HG02852 (cell line): ENCODE results near the gene RAD51B.

Experiments
- ATAC-seq: cut with Tn5 transposase; IDR thresholded peaks from one replicate; pipeline ENCODE4 v1.9.1; 2021; ENCODE audit warnings: mild to moderate bottlenecking, moderate library complexity; ENCODE audit not compliant: unreplicated experiment

RAD51B gene

GRCh38 chr14:68668028-68668427 is 848.4 kb downstream of the RAD51B start:
- no peak for ATAC-seq

- no peak for ATAC-seq
These were observed 849.0 kb downstream of the RAD51B start for GRCh38 chr14:68668531-68668930.

- no peak for ATAC-seq
These were observed 849.5 kb downstream of the RAD51B start for GRCh38 chr14:68669111-68669511.

GRCh38 chr14:68669603-68670358 is 850.2 kb downstream of the RAD51B start:
- no peak for ATAC-seq

GRCh38 chr14:68670359-68670715 is 850.8 kb downstream of the RAD51B start:
- no peak for ATAC-seq

- ATAC-seq = no peak
These were observed 852.3 kb downstream of the RAD51B start for GRCh38 chr14:68671909-68672308.

GRCh38 chr14:68672609-68673285 is 853.2 kb downstream of the RAD51B start:
- ATAC-seq = no peak

- no peak for ATAC-seq
These were observed 853.9 kb downstream of the RAD51B start for GRCh38 chr14:68673464-68673863.

- no peak for ATAC-seq
These were observed 855.1 kb downstream of the RAD51B start for GRCh38 chr14:68674538-68675232.

GRCh38 chr14:68675233-68675577 is 855.6 kb downstream of the RAD51B start:
- no peak for ATAC-seq

GRCh38 chr14:68676511-68676943 is 856.9 kb downstream of the RAD51B start:
- no peak for ATAC-seq

- ATAC-seq = no peak
These were observed 857.9 kb downstream of the RAD51B start for GRCh38 chr14:68677476-68677875.

GRCh38 chr14:68677901-68678300 is 858.3 kb downstream of the RAD51B start:
- no peak for ATAC-seq

GRCh38 chr14:68678471-68678870 is 858.9 kb downstream of the RAD51B start:
- ATAC-seq = no peak

- no peak for ATAC-seq
These were observed 859.7 kb downstream of the RAD51B start for GRCh38 chr14:68679301-68679700.

- no peak for ATAC-seq
These were observed 860.3 kb downstream of the RAD51B start for GRCh38 chr14:68679746-68680467.

- ATAC-seq = no peak
These were observed 861.0 kb downstream of the RAD51B start for GRCh38 chr14:68680541-68681051.

GRCh38 chr14:68681256-68682011 is 861.9 kb downstream of the RAD51B start:
- ATAC-seq = no peak

- ATAC-seq = no peak
These were observed 862.9 kb downstream of the RAD51B start for GRCh38 chr14:68682166-68683103.
